HG03439 (cell line): ENCODE measurements around the gene TBL1XR1.
"Not testable (repeated sequence)": the region's sequence is repeated elsewhere in the genome, so short reads cannot be mapped to it uniquely, and the experiment has no call there.

Experiments
- ATAC-seq: cut with Tn5 transposase; IDR thresholded peaks from one replicate; pipeline ENCODE4 v1.9.1; 2021; ENCODE audit warnings: mild to moderate bottlenecking, moderate library complexity; ENCODE audit not compliant: unreplicated experiment

TBL1XR1 gene

GRCh38 chr3:177144922-177145321 lies 52.4 kb downstream of the TBL1XR1 start:
- ATAC-seq: peak; percentile 47

DNA sequence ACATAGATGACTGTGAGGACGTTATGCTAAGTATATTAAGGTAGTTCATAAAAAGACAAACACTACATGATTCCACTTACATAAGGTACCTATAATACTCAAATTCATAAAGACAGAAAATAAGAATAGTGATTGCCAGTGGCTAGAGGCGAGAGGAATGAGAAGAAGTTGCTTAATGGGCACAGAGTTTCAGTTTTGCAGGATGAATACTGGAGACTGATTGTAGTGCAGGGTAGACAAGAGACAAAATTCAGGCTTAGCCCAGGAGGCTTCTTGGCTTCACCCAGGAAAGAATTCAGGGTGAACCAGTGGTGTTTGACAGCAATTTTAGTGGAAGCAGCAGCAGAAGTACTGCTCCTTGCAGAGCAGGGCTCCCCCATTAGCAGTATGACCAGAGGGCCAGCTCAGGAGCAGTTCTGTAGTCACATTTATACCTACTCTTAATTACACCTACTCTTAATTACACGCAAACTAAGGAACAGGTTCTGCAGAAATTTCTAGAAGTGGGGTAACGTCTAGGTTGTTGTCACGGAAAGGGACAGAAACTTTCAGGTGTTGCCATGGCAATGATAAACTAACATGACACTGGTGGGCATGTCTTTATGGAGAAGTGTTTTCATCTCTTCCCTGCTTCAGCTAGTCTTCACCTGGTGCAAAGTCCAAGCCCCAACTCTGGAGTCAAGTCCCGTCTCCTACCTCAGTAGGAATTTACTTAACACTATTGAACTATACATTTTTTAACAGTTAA lies 55.2 kb downstream of the TBL1XR1 start:
- ATAC-seq: no peak

- no peak for ATAC-seq
Measured at GRCh38 chr3:177141471-177141870, 55.8 kb downstream of the TBL1XR1 start.

- not testable (repeated sequence) for ATAC-seq
Measured at GRCh38 chr3:177139220-177139619, 58.1 kb downstream of the TBL1XR1 start.

DNA sequence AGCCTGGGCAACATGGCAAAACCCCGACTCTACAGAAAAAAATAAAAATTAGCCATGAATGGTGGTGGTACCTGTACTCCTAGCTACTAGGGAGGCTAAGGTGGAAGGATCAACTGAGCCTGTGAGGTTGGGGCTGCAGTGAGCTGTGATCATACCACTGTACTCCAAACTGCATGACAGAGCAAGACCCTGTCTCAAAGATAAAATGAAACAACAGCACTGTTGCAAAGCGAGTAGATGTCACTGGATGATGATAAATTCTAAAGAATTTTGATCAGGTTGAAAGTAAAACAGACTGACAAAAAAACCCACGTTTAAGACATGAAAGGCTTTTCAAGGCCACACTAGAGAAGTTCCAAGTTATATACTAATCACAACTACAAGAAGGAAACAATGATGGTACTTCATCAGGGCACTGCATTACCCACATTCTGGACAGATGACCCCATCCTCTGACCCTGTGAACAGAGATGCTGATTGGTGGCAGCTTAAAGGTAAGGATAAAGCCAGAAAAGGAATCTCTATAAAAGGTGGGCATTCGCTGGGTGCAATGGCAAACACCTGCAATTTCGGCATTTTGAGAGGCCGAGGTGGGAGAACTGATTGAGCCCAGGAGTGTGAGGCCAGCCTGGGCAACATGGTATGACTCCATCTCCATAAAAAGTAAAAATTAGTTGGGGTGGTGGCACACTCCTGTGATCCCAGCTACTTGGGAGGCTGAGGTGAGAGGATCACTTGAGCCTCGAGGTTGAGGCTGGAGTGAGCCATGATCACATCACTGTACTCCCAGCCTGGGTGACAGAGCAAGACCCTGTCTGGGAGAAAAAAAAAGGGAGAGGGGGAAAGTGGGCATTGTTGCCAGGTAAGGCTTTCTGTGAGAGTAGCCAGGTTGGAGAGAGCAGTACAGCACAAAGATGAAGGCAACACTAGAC lies 59.2 kb downstream of the TBL1XR1 start:
- no peak for ATAC-seq

GRCh38 chr3:177136741-177137140 lies 60.5 kb downstream of the TBL1XR1 start:
- ATAC-seq: no peak

DNA sequence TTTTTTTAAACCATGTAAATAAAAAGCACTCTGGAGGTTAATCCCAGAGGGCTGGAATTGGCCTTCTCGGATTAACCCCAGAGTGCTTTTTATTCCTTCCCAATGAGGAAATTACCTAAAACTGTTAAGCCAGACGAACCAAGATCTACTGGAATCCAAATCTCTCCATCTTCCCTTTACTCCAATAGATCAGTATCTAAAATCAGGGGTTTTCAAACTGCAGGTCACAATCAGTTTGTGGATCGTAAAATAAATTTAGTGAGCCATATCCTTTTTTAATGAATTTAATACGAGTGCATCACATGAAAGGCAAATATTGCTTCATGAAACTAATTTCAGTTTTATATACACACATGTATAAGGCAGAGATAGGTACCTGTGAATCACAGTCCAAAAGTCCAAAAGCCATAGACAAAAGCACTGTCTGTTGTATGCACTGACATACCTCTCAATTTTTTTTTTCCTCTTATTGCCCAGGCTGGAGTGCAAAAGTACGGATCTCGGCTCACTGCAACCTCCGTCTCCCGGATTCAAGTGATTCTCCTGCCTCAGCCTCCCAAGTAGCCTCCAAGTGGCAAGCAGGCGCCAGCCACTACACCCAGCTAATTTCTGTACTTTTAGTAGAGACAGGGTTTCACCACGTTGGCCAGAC lies 61.3 kb downstream of the TBL1XR1 start:
- no peak for ATAC-seq

- ATAC-seq: no peak
Measured at GRCh38 chr3:177134816-177135210, 62.5 kb downstream of the TBL1XR1 start.

GRCh38 chr3:177133860-177134815 lies 63.1 kb downstream of the TBL1XR1 start:
- ATAC-seq: no peak

- ATAC-seq: no peak
Measured at GRCh38 chr3:177131927-177132636, 65.2 kb downstream of the TBL1XR1 start.

DNA sequence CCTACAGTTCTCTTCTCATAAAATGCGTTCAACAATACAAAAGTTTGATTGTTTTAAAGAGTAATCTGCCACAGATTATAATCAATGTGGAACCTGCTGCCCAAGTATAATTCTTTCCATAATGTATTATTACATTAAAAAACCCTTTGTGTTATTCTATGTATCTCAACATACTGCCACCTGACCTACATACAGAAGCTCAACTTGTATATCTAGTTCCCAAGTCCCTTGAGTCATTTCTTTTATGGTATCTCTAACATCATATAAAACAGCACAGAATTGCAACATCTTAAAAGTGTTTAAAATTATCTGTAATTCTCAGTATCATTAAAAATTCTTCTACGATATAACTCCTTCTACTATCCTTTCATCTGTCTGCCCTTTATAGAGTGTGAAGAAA lies 70.3 kb downstream of the TBL1XR1 start:
- ATAC-seq: no peak

GRCh38 chr3:177126015-177126773 lies 71.1 kb downstream of the TBL1XR1 start:
- ATAC-seq: no peak

DNA sequence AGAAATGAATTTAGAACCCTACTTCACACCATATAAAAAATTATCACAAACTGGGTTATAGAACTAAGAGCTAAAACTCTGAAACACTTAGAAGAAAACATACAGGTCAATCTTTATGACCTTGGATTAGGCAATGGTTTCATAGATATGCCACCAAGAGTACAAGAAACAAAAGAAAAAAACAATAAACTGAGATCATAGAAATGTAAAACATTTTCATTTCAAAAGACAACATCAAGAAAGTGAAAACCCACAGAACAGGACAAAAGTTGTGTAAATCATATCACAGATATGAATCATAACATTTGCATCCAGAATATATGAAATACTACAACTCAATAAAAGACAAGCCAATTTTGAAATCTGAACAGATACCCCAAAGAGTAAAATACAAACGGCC lies 72.4 kb downstream of the TBL1XR1 start:
- ATAC-seq: no peak

DNA sequence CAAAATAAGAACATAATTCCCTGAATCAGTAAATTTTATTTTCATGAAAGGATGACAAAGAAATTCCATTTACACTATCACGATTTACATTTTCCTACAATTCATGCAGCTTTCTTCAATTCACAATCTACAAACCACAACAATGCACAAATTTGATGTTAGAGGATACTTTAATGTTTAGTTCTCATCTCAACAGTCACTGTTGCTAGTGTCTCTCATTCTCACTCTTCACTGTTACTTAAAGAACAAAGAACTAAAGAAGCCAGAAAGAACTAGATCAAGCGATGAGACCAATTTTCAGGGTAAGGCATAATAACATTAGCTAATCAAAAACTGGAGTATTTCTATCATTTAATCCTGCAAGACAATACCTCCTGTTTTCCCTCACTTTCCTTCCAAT lies 73.5 kb downstream of the TBL1XR1 start:
- no peak for ATAC-seq

DNA sequence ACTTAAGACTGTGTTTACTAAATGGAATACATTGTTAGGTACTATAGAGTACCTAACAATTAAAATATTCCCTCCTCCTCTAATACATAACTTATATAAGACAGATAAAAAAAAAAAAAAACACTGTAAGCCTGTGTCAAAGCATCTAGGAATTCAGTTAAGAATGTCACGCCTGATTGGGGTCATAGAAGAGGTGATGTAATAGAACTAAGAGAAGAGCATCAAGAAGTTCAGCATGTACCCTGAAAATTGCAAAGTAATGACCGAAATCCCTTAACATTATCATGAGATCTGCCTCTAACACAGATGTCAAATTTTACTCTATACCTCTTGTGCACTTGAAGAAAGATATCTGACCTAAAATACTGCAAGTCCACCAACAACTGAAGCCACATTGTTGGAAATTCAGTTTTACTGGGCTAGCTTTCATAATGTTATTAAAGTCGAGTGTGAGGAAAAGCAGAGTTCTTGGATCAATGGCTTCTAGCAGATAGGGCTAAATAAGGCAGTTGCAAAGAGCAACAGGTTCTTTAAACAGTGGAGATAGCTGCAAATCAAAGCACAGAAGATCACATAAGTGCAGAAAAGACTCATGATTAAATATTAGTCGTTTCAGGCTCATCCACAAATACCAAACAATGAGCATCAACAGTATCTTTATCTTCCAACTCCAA lies 75.0 kb downstream of the TBL1XR1 start:
- no peak for ATAC-seq

DNA sequence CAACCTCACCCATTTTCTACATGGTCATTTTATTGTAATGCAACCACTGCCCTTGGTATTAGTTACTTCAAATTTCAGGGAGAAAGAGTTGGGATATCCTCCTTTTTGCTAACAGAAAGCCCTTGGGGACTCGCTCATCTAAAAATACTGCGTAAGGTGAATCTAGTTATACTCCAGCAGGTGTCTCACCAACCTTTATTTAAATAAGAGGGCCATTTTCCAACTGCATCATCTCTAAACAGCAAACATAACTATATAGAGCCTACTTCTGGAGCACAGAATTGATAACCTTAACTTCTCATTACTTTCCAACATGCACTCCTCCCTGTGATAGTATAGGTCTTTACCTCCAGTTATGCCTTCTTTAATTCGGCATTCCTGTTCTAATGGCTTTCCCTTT lies 77.5 kb downstream of the TBL1XR1 start:
- no peak for ATAC-seq

- no peak for ATAC-seq
Measured at GRCh38 chr3:177114253-177114652, 83.0 kb downstream of the TBL1XR1 start.

GRCh38 chr3:177111541-177111949 lies 85.7 kb downstream of the TBL1XR1 start:
- no peak for ATAC-seq
